Effector memory CD8-positive, alpha-beta T cell (primary cell): ENCODE measurements around the gene ADRM1.
A peak's percentile ranks its signal among the peaks of the same experiment; 100 is the strongest.

Experiments
- ATAC-seq: fragments of 150-1000 bp; cut with Tn5 transposase; replicated peaks from 2 replicates; pipeline ENCODE4 v1.10.0; 2021; ENCODE audit warnings: mild to moderate bottlenecking, moderate library complexity
- DNase-seq, 3 experiments: peaks; one replicate each; pipeline ENCODE4 v3.0.0; 2021
- H3K27ac Mint-ChIP-seq, 2 donors: one replicate each; pipeline ENCODE4 v1.8.0; 2022; ENCODE audit warnings: mild to moderate bottlenecking in 2 of 2, mixed read lengths in 2 of 2, moderate library complexity in 2 of 2
- H3K27me3 Mint-ChIP-seq, 2 donors: one replicate each; pipeline ENCODE4 v1.8.0; 2022; ENCODE audit warnings: mixed read lengths in 2 of 2
- H3K36me3 Mint-ChIP-seq: one replicate; pipeline ENCODE4 v1.8.0; 2022; ENCODE audit warnings: mild to moderate bottlenecking, moderate library complexity, mixed read lengths; ENCODE audit not compliant: insufficient read depth
- H3K4me1 Mint-ChIP-seq, 2 donors: one replicate each; pipeline ENCODE4 v1.8.0; 2022; ENCODE audit warnings: low read depth in 2 of 2, mixed read lengths in 2 of 2
- H3K4me3 Mint-ChIP-seq, 2 donors: one replicate each; pipeline ENCODE4 v1.8.0; 2022; ENCODE audit warnings: mild to moderate bottlenecking in 2 of 2, mixed read lengths in 2 of 2, moderate library complexity in 2 of 2
- H3K9me3 Mint-ChIP-seq, 2 donors: one replicate each; pipeline ENCODE4 v1.8.0; 2022; ENCODE audit warnings: mixed read lengths in 2 of 2

Gene ADRM1

DNA sequence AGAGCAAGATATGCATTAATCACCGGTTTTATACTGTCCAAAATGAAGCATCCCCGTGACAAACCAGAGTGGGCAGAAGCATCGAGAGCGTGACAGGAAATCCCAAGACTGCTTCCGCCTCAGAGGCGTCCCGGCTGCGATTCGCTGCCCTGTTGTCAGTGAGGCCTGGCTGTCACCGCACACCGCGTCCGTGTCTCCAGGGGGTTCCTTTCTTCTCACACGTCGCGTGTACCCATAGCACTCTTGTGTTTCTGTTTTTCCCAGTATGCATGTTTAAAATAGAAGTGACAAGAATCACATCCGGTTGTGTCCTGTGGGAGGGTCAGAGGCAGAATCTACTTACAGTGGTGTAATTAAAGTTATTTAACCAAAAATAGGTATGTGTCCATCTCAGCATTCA, 8.3 kb upstream of the ADRM1 start:
- Mint-ChIP-seq H3K4me1 (peaks cover 17 to 21% of the 10 kb centered on the region in 2 donors), H3K4me3 (no peak overlapping the region), H3K9me3 (no peaks in the 10 kb centered on the region), H3K27me3 (no peaks in the 10 kb centered on the region), H3K27ac (no peak overlapping the region), H3K36me3 (peaks cover 33% of the 10 kb centered on the region)
- ATAC-seq, result no peak
- DNase-seq, result no peak

DNA sequence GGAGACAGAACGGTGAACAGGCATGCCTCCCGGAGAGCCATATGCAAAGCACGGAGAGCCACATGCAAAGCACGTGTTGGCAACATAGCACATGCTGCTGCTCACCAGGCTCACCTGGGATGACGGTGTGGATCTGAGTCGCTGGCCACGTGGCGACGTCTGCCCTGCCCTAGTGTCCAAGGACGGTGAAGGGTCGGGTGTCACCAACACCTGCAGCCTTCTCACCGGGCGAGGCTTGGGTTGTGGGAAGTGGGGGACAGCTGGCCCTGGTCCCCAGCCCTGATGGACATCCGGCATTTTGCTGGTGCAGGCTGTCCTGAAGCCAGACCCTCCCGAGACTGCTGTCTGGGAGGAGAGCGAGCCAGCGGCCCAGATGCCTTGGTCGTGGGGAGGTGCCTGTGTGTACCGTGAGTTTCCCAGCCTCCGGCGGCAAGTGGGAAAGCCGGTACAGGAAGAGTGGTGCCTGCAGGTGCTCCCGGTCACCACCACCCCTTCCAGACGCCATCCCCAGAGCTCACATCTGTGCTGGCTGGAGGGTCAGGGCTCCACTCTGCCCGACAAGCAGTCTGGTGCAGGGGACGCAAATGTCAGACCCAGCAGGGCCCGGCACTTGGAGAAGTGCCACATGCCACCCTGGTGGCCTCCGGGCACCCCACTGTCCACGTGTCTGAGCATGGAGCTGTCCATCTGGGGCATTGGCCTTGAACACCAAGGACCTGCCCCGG, 5.9 kb upstream of the ADRM1 start:
- H3K9me3 Mint-ChIP-seq, result no peaks in the 10 kb centered on the region
- DNase-seq (no peak), ATAC-seq (no peak)
- no peak overlapping the region for H3K4me3 Mint-ChIP-seq
- H3K36me3 Mint-ChIP-seq, result peaks cover 30% of the 10 kb centered on the region
- H3K4me1 Mint-ChIP-seq, result peaks cover 15% of the 10 kb centered on the region in 2 donors
- no peak overlapping the region for H3K27ac Mint-ChIP-seq
- H3K27me3 Mint-ChIP-seq, result no peaks in the 10 kb centered on the region

DNA sequence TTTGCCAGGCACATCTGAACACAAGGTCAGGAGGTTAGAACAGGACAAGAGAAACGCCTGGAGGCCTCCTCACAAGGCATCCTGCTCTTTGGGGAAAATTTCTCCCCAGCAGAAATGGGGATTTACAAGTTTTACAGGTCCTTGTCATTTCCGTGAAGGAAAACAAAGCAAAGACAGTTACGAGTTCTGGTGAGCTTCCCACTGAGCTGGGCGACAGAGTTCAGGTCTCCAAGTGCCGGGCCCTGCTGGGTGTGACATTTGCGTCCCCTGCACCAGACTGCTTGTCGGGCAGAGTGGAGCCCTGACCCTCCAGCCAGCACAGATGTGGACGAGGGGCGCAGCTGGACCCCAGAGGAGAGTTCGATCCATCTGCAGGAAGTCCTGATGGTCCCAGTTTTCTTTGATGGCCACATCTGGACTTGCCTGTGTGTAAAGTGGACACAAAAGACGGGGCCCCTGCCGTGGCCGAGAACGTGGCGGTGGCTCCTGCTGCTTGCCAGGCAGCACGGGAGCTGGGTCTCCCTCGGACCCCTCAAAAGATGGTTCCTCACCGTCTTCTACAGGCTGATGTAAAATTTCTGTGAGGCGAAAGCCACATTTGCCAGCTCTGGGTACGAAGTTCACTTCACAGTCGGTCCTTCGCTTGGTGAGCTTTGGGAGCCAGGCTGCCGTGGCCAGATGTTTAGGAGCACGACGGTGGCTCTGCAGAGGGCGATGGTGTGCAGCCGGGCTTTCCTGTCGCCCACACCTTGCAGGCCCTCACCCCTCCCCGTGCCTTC, 5.2 kb upstream of the ADRM1 start:
- peaks cover 10 to 12% of the 10 kb centered on the region in 2 donors for H3K4me1 Mint-ChIP-seq
- no peaks in the 10 kb centered on the region for H3K27me3 Mint-ChIP-seq
- no peak for DNase-seq
- H3K27ac Mint-ChIP-seq, result no peak overlapping the region
- H3K36me3 Mint-ChIP-seq, result peaks cover 26% of the 10 kb centered on the region
- no peak for ATAC-seq
- no peaks in the 10 kb centered on the region for H3K9me3 Mint-ChIP-seq
- H3K4me3 Mint-ChIP-seq, result no peak overlapping the region

DNA sequence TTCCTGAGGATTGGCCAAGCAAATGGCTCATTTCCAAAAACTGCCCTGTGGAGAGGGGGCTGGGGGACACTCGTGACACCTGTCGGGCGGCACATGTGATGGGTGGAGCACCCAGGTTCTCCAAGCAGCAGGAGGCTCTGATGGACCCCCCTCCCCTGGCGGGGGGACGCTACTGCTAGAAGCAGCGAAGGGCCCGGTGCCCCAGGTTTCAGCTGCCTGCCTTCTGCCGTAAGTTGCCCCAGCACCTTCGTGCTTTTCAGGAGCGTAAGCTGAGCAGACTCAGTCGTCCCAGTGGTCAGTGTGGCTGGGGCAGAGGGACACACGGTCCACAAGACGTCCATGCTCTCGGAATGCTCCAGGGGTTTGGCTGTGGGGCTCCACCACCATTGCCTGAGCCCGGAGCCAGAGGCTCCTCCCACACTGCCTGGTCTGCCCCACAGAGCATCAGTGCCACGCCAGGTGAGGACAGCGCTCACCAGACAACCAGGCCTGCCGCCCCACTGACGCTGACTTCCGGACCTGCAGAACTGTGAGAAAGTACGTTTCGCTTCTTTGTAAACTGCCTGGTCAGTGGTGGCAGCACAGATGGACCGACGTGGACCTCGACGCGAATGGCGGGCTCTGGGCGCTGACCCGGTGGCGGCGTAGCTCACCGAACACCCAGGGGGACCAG, 4.1 kb upstream of the ADRM1 start:
- no peak overlapping the region for H3K27ac Mint-ChIP-seq
- H3K27me3 Mint-ChIP-seq, result no peaks in the 10 kb centered on the region
- peaks cover 7 to 10% of the 10 kb centered on the region in 2 donors for H3K4me1 Mint-ChIP-seq
- no peak overlapping the region for H3K4me3 Mint-ChIP-seq
- H3K9me3 Mint-ChIP-seq, result no peaks in the 10 kb centered on the region
- peaks cover 20% of the 10 kb centered on the region for H3K36me3 Mint-ChIP-seq
- DNase-seq (no peak), ATAC-seq (no peak)

DNA sequence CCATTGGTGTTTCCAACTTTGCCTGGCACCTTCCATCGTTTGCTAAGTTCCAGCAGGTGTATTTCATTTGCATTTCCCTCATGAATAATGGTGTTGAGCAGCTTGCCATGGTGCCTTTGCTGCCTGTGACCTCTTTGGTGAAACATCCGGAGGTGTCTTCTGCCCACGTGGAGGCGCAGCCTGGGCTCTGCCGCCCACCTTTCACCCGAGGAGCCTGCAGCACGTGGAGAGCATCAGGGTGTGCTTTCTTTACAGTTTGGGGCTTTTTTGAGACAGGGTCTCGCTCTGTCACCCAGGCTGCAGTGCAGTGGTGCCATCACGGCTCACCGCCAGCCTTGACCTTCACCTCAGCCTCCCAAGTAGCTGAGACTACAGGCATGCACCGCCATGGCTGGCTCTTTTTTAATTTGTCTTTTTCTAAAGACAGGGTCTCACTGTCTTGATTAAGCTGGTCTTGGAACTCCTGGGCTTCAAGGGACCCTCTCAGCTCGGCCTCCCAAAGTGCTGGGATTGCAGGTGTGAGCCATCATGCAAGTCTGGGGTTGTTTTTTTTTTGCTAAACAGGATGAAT, 3.0 kb upstream of the ADRM1 start:
- H3K4me3 Mint-ChIP-seq, result no peak overlapping the region
- H3K27ac Mint-ChIP-seq, result peak overlapping the region in 1 of 2 donors; percentile 12
- DNase-seq (no peak), ATAC-seq (no peak)
- H3K36me3 Mint-ChIP-seq, result peaks cover 12% of the 10 kb centered on the region
- no peaks in the 10 kb centered on the region for H3K9me3 Mint-ChIP-seq
- no peaks in the 10 kb centered on the region for H3K27me3 Mint-ChIP-seq
- H3K4me1 Mint-ChIP-seq, result peaks cover 15 to 20% of the 10 kb centered on the region in 2 donors

DNA sequence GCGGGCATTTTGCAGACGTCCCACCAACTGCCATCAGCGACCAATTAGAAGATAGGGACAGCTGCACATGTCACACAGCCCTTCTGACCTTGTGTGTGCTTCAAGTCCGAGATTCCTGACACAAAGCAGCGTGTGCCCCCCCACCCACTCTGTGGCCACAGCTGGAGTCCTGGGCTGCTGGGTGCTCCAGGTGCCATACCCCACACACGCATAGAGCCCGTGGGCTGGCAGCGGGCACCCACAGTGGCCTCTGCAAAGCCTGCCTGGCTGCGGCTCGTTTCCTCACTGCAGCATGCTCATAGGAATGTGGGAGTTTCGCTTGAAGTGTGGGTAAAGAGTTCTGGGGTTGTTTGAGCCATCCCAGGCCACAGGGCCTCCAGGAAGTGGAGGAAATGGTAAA, 2.5 kb upstream of the ADRM1 start:
- Mint-ChIP-seq H3K4me1 (peaks cover 15 to 21% of the 10 kb centered on the region in 2 donors), H3K36me3 (peaks cover 12% of the 10 kb centered on the region), H3K27me3 (no peaks in the 10 kb centered on the region), H3K9me3 (no peaks in the 10 kb centered on the region), H3K27ac (peak overlapping the region in 1 of 2 donors; percentile 12), H3K4me3 (no peak overlapping the region)
- DNase-seq (no peak), ATAC-seq (no peak)

DNA sequence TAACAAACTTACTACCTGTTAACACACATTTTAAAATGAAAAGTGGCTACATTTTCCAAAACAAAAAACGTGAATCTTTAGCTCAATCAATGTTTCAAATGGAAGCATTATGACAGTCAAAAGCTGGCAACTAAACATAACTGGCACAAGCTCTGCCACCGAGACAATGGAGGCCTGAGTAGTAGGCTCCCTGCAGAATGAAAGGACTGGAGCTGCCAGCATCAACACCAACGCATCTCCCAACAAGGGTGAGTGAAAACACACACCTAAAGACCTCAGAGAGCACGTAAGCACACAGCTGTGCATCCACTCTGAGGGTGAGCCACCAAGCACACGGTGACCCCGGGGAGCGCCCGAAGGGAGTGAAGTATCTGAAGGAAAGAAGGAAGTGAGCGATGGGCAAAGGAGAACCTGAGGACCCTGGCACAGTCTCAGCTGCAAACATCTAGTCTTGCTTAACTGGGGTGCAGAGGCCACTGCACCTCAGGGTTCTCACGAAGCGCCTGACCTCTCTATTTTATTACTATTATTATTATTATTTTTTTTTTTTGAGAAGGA, 1.6 kb upstream of the ADRM1 start:
- Mint-ChIP-seq H3K27ac (peak overlapping the region in 1 of 2 donors; percentile 99), H3K36me3 (peaks cover 17% of the 10 kb centered on the region), H3K27me3 (no peaks in the 10 kb centered on the region), H3K4me1 (peaks cover 19 to 25% of the 10 kb centered on the region in 2 donors), H3K9me3 (no peaks in the 10 kb centered on the region), H3K4me3 (peak overlapping the region in 1 of 2 donors; percentile 30)
- no peak for ATAC-seq
- no peak for DNase-seq

DNA sequence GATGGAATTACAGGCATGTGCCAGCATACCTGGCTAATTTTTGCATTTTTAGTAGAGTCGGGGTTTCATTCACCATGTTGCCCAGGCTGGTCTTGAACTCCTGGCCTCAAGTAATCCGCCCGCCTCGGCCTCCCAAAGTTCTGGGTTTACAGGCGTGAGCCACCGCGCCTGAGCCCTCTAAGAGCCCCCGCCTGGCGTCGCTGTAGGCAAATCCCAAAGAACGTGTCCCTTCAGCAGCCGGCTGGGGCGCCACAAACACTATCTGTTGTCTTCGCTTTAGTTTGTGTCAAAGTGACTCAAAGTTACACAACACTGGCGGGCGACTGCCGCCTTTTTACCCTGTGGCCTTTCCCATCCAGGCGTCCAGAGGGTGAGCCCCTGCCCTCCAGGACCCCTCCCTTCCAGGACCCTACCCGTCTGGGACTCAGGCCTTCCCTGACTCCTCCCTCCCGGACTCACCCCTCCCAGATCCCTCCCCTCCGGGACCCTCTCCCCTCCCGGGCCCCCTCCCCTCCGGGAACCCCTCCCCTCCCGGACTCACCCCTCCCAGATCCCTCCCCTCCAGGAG, 940 bp upstream of the ADRM1 start:
- Mint-ChIP-seq H3K4me3 (peak overlapping the region; percentile 92 to 98), H3K36me3 (peaks cover 20% of the 10 kb centered on the region), H3K4me1 (peaks cover 19 to 25% of the 10 kb centered on the region in 2 donors), H3K27ac (peak overlapping the region; percentile 95 to 99), H3K27me3 (no peaks in the 10 kb centered on the region), H3K9me3 (no peaks in the 10 kb centered on the region)
- peak; percentile 59 for ATAC-seq
- peak; percentile 82 to 86 (median 84) for DNase-seq

DNA sequence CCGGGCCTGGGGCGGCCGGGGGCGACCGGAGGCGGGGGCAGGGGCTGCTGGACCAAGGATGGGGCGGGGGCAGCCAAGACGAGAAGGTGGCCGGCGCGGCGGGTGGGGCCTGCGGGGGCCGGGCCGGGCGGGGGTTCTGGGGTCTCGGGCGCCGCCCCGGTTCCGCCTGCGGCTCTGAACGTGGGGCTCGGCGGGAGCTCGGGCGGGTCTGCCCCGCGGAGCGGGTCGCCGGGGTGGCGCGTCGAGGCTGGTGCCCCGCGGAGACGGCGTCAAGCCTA, 204 bp downstream of the ADRM1 start:
- no peaks in the 10 kb centered on the region for H3K9me3 Mint-ChIP-seq
- no peak for ATAC-seq
- peak overlapping the region; percentile 95 to 99 for H3K27ac Mint-ChIP-seq
- peaks cover 23% of the 10 kb centered on the region for H3K36me3 Mint-ChIP-seq
- peaks cover 19 to 25% of the 10 kb centered on the region in 2 donors for H3K4me1 Mint-ChIP-seq
- DNase-seq, result no peak
- H3K27me3 Mint-ChIP-seq, result no peaks in the 10 kb centered on the region
- H3K4me3 Mint-ChIP-seq, result peak overlapping the region; percentile 92 to 98

DNA sequence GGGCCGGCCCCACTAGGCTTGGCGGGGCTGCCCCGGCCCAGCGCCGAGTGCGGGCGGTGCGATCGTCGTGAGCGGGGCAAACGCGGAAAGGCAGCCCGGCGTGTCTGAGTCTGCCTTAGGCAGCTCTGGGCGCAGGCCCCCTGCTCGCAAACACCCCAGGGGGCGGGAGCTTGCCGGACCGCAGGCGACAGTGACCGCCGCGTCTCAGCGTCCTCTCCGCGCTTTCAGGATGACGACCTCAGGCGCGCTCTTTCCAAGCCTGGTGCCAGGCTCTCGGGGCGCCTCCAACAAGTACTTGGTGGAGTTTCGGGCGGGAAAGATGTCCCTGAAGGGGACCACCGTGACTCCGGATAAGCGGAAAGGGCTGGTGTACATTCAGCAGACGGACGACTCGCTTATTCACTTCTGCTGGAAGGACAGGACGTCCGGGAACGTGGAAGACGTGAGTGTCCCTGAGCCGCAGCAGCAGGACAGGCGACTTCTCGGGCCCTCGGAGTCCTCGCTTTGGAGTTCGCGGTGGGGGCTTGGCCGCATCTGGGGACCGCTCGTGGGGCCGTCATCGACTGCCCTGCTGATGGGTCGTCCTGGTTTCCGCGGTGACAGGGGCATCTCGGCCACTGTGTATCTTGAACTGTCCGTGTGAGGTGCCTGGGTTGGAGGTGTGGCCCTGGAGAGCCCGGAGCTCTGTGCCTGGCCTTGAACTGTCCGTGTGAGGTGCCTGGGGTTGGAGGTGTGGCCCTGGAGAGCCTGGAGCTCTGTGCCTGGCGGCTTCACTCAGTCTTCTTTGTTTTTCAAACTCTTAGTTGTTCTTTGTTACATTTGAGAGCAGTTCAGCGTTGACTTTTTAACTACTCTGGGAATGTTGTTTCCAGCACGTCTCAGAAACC, 786 bp downstream of the ADRM1 start:
- Mint-ChIP-seq H3K36me3 (peaks cover 28% of the 10 kb centered on the region), H3K4me3 (peak overlapping the region; percentile 92 to 98), H3K27ac (peak overlapping the region; percentile 85 to 99), H3K27me3 (no peaks in the 10 kb centered on the region), H3K9me3 (no peaks in the 10 kb centered on the region), H3K4me1 (peaks cover 19 to 25% of the 10 kb centered on the region in 2 donors)
- ATAC-seq (peak; percentile 18), DNase-seq (peak in 1 of 3 experiments; percentile 14)

DNA sequence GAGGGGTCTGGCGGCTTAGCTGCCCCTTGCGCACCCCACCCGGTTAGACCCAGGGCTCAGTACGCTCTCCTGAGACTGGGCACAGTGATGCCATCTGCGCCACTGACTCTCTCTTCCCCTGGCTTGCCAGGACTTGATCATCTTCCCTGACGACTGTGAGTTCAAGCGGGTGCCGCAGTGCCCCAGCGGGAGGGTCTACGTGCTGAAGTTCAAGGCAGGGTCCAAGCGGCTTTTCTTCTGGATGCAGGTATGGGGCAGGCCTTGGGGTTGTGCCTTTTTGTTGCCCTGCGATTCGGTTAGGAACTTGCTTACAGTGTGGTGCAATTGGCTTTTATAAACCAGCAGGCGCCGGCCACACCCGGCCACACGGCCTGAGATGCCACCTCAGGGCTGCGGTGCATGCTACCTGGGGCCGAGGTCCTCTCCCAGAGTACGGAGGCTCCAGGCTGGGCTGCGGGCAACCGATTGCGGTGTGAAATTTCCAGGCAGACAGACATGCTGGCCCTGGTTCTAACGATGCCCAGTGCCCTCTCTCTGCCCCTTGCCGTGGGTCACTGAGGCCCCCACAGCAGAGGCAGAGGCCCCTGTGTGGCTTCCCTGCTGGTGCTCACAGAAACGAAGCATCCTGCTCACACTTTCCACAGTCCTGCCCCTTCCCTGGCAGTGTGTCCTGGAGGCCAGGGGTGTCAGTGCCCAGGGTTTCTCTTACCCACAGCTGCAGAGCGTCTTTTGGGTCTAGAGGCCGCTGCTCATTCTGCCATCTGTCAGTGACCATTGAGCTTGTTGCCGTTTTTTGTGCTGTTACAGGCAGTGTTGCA, 1.7 kb downstream of the ADRM1 start:
- H3K4me1 Mint-ChIP-seq, result peaks cover 19 to 25% of the 10 kb centered on the region in 2 donors
- ATAC-seq (no peak), DNase-seq (no peak)
- H3K27me3 Mint-ChIP-seq, result no peaks in the 10 kb centered on the region
- no peaks in the 10 kb centered on the region for H3K9me3 Mint-ChIP-seq
- H3K27ac Mint-ChIP-seq, result peak overlapping the region; percentile 85 to 99
- H3K36me3 Mint-ChIP-seq, result peaks cover 32% of the 10 kb centered on the region
- H3K4me3 Mint-ChIP-seq, result peak overlapping the region; percentile 92 to 98
